Activated T-cell treated with anti-CD3 and anti-CD28 coated beads, Interleukin-2, amount 50 U/mL, for 1 hour (primary cell): ENCODE measurements around the gene HNRNPUL2.
"Not testable (repeated sequence)": the region's sequence is repeated elsewhere in the genome, so short reads cannot be mapped to it uniquely, and the experiment has no call there.

Experiments
- DNase-seq: peaks from one replicate; pipeline ENCODE4 v3.0.0-alpha.2; 2020

The HNRNPUL2 gene

GRCh38 chr11:62727165-62727871, at the start of gene HNRNPUL2:
Gene HNRNPUL2, minus strand, starts transcription at chr11:62727457. Its CDS starts 301 bp downstream, at chr11:62727156.
- DNase-seq, result peak; percentile 98

GRCh38 chr11:62775646-62776045, 48.4 kb upstream of the HNRNPUL2 start:
- no peak for DNase-seq

GRCh38 chr11:62774407-62774806, 47.1 kb upstream of the HNRNPUL2 start:
- DNase-seq, result no peak

DNA sequence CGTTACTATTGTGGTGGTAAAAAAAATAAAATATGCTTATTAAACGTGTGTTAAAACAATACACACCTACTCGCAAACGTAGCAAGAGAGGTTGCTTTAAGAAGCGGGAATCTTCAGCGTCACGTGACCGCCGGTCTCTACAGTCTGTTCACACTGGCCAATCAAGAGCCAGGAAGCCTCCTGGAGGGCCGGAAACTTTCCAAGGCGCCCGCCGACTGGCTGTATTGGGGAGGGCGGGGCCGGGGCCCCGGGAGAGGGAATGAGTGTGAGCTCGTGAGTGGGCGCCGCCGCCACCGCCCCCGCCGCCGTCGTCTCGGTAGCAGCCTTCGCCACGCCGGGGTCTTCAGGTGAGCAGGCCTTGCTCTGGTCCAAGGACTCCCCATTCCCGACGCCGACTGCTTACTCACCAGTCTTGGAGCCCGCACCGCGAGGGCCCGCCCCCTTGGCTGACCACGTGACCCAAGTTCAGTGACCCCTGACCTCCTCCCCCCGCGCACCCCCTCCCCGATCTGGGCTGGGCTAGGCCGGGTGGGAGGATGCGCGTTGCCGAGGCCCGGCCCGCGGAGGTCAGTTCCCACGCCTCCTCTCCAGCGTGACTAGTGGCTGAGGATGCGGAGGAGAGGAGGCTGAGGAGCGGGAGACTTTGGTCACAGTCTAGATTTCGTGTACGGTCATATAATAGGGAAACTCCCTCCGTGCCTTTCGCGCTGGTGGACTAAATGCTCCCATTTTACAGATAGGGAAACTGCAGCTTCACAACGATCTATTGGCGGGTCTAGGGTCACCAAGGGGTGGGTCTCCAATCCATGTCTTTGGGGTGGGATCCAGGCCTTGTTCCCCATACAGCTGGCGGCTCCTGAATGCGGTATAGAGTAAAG, 44.1 kb upstream of the HNRNPUL2 start, which contains the start of gene TAF6L:
Gene TAF6L, plus strand, starts transcription at position 253 of the 878 bp plus-strand sequence. CDS start 4,388 bp downstream, outside the sequence.
- DNase-seq, result peak; percentile 89

DNA sequence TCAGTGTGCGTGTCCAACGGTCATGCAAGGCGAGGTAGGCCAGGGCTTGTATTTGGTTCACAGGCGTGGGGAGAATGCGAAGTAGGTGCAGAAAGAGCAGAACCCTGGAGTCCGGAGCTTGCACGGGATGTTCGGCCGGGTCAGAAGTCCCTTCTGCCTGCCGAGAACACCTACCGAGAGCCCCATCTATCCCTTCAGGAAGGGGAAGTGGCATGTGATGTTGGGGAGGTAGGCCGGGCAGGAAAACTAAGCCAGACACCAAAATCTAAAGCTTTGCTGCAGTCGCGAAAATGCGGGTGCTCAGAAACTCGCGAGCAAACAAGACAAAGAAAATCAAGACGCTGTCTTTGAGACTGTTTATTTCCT, 43.5 kb upstream of the HNRNPUL2 start:
- DNase-seq, result peak; percentile 39

GRCh38 chr11:62760867-62761227, 33.6 kb upstream of the HNRNPUL2 start:
- DNase-seq, result not testable (repeated sequence)

- DNase-seq, result no peak
Measured at GRCh38 chr11:62757846-62758788, 30.9 kb upstream of the HNRNPUL2 start.

DNA sequence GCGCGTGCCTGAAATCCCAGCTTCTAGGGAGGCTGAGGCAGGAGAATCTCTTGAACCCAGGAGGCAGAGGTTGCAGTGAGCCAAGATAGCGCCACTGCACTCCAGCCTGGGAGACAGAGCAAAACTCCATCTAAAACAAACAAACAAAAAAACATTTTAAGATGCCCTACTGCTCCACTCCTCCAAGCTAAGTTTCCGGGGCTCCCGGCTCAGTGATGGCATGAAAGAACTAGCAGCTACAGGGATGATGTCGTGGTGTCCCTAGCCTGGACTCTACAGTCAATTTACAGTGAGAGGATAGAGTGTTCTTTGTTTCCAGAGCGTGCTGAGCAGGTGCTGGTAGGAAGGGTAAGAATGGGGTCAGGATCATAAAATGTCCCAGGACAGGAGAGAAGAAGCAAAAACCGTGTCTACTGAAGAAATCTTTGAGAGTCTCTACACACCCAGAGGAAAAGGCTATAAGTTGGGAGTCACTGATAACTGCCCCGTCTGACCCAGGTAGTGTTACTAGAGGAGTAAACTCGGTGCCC, 27.9 kb upstream of the HNRNPUL2 start:
- no peak for DNase-seq

DNA sequence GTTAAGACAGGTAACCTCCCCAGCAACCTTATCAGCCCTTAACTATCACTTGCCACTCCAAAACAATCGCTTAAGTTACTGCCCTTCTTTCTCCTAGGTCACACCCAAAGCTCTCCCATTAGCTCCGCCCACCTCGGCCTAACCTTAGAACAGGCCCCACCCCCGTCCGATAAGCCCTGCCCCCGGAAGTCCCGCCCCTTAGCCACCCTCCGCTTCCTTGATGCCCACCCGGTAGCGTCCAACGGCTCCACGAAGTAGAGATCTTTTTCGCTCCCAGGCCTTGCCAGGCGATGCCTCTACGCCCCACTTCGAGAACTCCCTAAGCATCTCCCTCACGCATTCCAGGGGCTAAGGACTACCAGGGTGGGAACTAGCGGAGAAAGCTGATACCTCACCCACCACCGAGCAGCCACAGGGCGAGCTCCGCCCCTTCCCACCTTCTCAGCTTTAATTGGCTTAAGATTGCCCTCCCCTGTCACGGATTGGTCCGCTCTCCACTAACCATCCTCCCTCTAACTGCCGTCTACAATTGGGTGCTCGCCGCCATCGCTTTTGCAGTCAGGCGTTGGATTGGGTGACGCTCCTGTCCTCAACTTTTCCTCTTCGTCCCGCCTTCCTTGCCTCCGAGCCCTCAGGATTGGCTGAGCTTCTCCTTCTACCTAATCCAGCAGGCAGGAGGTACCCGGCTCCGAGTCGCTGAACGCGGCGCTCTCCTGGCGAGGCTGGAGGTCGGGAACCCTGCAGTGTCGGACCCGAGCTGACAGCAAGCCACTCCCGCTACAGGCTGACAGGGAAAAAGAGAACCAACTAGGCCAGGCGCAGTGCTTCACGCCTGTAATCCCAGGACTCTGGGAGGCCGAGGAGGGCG, 26.7 kb upstream of the HNRNPUL2 start, which contains the start of gene ZBTB3:
Gene ZBTB3, minus strand, starts transcription at position 425 of the 868 bp plus-strand sequence. CDS start 496 bp downstream, outside the sequence.
- DNase-seq, result peak; percentile 93

DNA sequence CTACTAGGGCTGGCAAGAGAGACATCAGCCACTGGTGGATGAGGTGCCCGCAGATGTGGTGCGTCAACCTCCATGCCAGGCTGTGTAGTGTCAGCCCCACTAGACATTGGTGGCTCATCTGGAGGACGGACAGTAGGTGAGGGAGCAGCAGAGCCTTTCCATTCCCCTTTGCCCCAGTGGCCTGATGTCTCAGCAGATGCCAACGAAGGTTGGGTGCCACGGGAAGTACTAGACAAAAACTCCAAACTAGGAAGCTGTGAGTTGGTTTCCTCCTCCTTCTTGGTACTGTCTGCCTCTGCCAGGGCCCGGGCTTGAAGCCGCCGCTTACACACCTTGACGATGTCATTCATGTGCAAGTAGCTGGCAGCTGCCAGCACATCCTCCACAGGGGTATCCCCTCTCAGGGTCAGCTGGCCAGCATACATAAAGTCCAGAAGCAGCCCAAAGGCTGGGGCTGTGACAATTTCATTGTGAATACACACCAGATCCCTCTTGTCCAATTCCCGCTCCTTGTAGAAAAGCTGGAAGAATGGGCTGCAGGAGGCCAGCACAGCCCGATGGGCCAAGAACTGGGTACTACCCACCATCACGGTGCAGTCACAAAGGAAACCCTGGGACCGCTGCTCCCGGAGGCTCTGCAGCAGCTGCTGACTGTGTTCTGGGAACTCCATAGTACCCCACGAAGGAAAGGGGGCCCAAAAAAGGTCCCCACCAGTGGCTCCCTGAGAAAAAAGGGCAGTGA, 25.9 kb upstream of the HNRNPUL2 start:
- peak; percentile 21 for DNase-seq

GRCh38 chr11:62752177-62752785, 25.0 kb upstream of the HNRNPUL2 start:
- DNase-seq, result no peak

GRCh38 chr11:62749931-62750330, 22.7 kb upstream of the HNRNPUL2 start:
- DNase-seq, result not testable (repeated sequence)

DNA sequence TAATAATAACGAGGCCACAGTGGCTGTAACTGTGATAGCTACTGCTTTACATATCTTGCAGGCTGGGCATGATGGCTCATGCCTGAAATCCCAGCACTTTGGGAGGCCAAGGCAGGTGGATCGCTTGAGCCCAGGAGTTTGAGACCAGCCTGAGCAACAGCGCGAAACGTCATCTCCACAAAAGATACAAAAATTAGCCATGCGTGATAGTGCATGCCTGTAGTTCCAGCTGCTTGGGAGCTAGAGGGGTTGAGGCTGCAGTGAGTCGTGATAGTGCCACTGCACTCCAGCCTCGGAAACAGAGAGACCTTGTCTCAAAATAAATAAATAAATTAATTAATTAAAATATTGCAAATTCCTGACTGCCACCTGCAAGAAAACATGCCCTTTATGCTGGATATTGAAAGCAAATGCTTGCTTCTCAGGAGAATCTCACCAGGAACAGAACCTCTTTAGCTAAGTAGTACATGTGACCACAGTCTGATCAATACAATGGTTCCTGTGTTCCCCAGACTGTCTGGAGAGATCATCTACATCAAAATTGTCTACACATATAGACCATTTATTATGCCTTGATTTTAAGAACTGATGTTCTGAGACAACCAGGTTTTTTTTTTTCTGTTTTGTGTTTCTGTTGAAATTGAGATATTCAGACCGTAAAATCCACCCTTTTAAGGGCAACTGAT, 20.4 kb upstream of the HNRNPUL2 start:
- DNase-seq, result no peak

GRCh38 chr11:62737196-62737595, 9.9 kb upstream of the HNRNPUL2 start:
- no peak for DNase-seq

GRCh38 chr11:62732830-62733229, 5.6 kb upstream of the HNRNPUL2 start:
- DNase-seq, result no peak

- not testable (repeated sequence) for DNase-seq
Measured at GRCh38 chr11:62730076-62730475, 2.8 kb upstream of the HNRNPUL2 start.

- peak; percentile 79 for DNase-seq
Measured at GRCh38 chr11:62728171-62728988, 1.1 kb upstream of the HNRNPUL2 start, which contains the start of gene TTC9C. Gene TTC9C, plus strand, starts transcription at chr11:62728486. Its CDS starts 363 bp downstream, at chr11:62728849.

GRCh38 chr11:62727872-62728170, 564 bp upstream of the HNRNPUL2 start:
- DNase-seq, result peak; percentile 78

- DNase-seq, result no peak
Measured at GRCh38 chr11:62726915-62727164, 417 bp downstream of the HNRNPUL2 start.
